ENCODE measurements around the gene SHISAL1.

SHISAL1 gene

DNA sequence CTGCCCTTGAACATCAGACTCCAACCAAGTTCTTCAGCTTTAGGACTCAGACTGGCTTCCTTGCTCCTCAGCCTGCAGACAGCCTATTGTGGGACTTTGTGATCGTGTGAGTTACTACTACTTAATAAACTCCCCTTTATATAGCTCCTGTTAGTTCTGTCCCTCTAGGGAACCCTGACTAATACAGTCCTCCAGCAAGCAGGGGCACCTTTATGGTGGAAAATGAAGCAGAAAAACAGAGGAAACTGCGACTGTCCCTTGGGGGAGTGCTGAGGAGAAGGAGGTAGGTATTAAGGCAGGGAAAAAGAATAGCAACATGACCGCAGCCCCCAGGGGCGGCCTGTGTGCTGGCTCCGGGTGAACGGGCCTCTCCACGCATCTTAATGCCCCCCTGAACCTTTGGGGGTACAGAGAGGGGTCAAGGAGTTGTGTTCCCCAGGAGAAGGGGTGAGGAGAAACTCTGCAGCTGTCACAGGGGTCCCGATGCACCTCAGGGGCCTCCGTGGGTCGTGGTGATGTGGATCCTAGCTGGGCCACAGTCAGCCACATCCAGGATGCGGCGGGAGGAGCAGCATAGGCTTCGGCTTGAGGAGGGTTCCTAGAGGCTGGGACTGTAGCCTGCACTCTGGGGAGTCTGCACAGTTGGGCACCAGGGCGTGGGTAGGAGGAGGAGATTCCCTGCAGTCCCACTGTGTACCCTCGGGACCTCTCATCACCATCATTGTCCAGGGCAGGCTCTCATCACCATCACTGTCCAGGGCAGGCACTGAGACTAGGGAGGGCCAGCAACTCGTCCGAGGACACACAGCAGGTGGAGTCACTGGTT lies 34.3 kb downstream of the SHISAL1 start:
- no peak for DNase-seq (ENCODE audit: low read depth in 2 of 2)

DNA sequence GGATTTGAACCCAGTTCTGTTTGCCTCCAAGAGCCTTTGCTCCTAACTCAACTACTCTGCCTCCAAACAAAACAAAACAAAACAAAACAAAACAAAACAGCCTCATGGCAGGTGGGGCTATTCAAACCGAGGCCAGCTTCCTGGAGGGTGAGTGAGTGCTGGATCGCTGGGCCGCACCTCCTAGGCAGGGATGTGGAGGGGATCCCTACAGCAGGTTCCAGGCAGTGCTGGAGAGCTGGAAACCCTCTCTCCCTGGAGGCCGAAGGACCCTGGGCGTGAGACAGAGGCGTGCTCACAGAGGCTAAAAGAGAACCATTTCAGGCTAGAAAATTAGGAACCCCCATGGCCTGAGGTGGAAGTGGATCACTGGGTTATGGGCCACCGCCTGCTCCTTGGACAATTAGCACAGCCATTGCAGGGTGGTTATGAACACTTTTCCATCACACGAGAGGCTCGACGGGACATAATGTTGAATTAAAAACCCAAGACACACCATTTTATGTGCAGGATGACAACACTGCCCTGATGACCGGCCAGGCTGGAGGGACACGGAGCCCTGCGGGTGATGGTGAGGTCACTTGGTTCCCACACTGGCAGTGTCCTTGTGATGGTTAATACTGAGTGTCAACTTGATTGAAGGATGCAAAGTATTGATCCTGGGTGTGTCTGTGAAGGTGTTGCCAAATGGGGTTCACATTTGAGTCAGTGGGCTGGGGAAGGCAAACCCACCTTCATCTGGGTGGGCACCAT lies 35.2 kb downstream of the SHISAL1 start:
- DNase-seq (ENCODE audit: low read depth in 2 of 2) = no peak

DNA sequence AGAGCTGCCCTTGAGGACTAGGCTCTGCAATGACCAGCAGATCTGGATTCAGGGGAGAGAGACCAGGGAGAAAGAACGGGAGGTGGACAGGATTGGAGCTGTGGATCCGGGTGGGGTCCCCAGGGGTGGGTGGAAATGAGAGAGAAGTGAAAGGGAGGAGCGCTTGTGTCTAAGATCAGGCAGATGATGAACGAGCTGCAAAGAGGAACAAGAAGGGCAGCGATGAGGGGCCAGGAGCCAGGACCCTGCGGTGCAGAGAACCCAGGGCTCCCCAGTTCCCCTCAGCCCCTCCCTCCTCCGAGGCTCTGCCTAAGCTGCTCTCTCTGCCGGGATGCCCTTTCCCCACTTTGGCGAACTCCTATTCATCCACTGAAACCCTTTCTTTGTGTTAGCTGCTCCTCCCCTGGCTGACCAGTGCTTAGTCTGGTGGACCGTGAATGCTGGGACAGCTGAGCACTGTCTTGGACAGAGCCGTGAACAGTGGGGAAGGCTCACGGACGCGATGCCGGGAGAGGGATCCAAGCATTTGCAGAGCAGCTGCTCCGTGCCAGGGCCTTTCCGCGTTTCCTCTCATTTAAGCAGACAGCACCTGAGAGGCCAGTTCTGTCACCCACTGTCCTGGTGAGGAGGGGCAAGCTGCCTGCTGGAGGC lies 35.9 kb downstream of the SHISAL1 start:
- DNase-seq (ENCODE audit: low read depth in 2 of 2) = no peak

DNA sequence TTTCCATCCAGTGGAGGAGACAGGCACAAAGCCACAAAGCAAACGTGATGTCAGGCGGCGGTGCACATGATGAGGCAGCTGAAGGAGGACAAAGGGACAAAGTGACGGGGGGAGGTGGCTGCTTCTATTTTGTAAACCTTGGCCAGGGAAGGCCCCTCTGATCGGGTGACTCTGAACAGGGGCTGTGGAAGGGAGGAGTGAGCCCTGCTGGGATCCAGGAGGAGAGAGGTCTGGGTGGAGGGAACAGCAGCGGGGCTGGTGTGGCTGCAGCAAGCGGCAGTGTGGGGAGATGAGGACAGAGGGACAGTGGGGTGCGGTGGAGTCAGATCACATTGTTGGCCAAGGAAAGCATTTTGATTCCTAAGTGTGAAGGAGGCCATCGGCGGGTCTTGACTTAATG lies 36.7 kb downstream of the SHISAL1 start:
- DNase-seq (ENCODE audit: low read depth in 2 of 2) = no peak

DNA sequence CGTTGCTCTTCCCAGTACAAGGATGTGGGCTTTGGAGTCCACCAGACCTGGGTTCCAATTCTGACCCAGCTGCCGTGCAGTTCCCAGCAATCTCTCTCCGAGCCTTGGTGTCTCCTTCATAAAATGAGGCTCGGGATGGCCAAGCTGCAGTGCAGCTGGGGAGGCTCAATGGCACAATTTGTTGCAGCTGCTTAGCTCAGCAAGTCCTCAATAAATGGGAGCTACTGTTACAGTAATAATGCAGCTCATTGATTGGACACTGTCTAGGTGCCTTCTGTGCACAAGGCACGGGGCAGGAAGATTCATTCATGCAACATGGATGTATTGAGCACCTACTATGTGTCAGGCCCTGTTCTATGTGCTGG lies 37.1 kb downstream of the SHISAL1 start:
- DNase-seq (ENCODE audit: low read depth in 2 of 2) = no peak

DNA sequence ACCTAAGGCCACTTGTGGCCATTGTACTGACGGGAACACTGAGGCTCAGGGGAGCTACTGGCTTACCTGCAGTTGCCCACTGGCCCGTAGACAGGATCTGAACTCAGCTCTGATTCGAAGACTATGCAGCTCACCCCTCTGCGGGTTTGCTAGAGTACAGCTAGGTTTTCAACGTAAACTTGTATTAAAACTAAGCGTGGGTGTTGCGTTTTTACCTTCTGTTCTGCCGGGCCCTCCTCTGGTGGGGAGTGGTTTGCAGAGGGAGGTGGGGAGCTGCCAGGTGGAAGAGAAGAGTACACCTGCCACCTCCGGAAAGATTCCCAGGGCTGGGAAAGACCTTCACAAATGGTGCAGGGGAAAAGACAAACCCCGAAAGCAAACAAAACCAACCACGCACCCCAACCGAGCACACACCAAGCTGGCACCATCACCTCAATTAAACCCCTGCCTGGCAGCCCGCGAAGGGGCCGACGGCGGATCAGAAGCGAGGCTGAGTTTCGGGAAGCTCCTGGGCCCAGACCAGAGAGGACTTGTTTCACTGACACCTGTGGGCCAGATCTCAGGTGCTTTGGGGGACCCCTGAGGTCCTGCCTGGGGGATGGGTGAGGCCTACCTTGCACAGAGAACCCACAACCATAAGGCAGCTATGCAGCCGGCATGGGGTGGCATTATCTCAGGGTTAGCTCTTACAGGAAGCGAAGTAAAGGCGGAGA lies 37.7 kb downstream of the SHISAL1 start:
- DNase-seq (ENCODE audit: low read depth in 2 of 2) = no peak

DNA sequence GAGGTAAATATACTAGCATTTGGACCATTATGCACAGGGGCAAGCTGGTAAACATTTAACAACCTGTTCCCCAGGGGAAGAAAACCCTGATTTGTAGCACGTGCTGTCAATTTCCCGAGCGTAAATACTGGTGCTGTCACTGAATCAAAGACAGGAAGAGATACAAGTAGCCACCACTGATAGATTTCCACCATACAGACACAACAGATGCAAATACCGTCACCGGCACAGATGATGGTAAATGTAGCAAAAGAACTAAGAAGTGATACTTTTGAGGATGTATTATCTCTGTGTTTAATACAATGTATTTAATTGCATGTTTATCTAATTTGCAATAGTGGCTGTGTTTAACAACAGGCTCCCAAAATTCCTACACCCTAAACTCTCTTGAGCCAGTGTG lies 39.6 kb downstream of the SHISAL1 start:
- DNase-seq (ENCODE audit: low read depth in 2 of 2) = no peak

DNA sequence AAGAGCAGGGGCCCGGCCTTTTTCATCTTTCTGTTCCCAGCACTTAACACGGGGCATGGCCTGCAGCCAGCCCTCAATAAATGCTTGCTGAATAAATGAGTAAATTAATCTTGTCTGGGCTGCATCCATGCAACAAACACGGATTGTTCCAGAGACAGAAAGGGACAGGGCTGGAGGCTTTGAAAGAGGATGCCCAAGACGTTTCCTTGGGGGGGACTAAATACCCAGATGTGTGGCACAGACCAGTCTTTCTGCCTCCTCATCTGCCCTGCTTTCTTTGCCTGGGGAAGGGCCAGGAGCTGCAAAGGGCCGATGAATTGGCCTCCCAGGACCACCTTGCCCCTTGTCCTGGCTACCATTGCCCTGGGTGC lies 40.4 kb downstream of the SHISAL1 start:
- DNase-seq (ENCODE audit: low read depth in 2 of 2) = no peak

DNA sequence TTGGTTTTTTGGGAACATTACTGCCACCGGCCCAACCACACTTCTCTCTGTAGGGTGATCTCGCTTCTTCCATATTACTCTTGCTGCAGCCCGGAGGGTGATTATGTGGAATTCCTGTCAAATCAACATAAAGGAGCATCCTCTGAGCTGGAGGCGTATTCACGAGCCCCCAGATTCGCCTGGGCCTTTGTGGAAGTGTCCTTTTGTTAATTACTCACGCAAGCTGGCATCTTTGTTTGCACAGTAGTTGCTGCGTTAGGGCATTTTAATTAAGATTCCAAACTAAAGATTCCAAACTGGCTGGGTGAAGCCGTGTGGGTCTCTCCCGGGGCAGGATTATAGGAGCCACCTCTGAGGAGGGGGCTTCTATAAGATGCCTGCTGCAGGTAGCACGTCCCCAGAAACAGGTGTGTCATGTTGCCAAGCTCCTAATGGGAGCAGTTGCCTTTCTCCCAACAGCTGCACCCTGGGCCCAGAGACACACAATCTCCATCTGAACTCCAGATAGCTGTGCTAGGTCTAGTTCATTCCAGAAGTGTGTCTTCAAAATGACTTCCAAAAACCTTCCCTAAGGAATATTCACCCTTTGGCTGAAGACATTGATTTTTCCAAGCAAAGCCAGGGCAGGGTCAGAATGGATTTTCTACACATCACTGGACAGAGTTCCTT lies 40.9 kb downstream of the SHISAL1 start:
- no peak for DNase-seq (ENCODE audit: low read depth in 2 of 2)

DNA sequence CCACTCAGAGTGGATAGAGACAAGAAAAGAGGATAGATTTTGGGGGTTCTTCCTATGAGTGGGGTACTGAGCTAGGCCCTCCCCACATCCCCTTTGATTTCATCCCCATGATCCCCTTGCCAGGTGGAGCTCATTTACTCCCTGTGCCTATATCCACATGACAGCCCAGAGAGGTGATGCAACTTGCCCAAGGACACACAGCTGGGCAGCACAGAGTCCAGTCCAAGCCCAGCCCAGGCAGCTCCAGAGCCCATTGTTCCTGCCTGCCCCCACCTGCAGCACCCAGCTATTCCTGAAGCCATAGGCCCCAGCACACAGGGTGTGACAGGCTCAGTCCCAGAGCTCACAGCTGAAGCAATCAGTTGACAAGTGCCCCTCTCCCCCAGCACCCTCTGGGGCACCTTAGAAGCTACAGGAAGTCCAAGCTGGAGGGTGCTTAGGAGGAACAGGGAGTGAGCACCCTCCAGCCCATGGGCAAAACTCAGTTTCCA lies 41.7 kb downstream of the SHISAL1 start:
- no peak for DNase-seq (ENCODE audit: low read depth in 2 of 2)

DNA sequence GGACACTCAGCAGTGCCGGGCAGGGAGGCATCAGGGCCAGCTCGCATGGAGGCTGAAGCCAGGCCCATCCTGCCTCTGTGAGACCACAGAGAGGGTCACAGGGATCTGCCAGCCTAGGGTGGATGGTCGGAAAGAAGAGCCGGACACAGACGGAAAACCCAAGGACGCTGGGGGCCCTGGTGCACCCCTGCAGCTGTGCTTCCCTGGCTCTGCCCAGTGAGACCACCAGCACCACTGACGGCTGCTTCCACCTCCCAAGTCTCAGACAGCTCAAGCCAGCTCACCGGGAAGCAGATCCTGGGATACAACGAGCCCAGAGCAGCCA lies 42.2 kb downstream of the SHISAL1 start:
- no peak for DNase-seq (ENCODE audit: low read depth in 2 of 2)

DNA sequence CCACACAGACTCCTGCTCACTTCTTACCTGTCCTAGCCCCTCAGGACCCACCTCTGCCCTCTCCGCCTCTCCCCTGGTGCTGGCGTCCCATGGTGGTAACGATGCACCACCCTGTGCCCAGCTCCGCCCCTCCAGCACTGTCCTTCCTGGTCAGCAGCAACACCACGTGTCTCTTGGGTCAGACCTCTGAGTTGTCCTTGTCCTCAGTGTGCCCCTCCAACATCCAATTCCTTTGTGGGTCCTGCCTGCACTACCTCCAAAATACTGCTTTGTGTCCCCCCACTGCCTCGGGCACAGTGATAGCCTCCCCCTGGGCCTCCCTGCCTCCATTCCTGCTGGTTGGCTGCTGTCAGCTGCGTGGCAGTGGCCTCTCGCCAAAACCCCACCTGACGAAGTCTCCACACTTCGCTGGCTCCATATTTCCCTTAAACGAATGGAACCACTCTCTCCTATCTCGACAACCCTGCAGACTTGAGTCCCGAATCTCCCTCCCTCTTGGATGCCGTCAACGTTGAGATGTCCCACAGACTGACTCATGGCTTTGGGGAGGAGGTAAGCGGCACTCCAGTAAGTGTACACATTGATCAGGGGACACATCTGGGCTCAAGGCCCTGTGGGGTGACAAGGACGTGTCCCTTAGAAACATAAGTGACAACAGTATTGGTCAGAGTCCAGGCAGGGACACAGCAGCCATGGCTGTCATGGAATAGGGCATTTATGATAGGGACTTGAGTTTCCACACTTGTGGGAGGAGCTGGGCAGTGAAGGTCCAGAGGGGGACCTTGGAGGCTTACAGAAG lies 42.8 kb downstream of the SHISAL1 start:
- no peak for DNase-seq (ENCODE audit: low read depth in 2 of 2)

DNA sequence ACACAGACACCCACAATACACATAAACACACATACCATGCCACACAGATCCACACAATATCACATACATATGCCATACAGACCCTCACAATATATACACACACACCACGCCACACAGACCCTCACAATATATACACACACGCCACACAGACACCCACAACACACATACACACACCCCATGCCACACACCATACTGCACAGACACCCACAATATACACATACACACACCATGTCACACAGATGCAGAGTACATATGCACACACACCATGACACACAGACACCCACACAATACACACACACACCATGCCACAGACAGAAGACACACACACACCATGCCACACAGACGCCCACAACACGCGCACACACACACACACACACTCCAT lies 43.6 kb downstream of the SHISAL1 start:
- no peak for DNase-seq (ENCODE audit: low read depth in 2 of 2)

DNA sequence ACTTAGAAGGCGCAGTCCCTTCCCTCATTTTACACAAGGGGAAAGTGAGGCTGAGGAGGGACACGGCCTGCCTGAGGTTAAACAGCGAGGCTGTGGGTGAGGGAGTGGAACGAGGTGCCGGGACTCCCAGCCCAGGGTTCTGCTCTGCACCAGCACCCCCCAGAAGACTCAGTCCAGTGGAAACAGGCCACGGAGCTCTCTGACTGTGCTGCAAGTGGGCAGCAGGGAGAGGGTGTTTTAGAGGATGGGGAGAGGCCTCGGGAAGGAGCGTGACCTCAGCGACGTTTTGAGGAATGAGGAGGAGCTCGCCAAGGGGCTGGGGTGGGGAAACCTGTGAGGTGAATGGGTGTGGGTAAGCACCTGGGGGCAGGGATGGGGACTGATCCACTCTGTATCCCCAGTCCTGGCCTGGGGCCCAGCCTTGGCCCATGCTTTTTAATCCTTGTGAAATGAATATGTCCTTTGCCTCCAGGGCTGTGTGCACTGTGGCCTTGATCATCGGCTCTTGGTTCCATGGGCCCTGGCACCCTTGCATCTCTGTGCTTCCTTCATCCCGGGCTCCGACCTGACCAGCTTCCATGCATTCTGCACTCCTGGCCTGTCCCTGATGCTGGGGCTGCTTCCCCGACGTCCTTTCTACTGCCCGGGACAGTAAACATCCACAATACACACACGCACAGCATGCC lies 44.2 kb downstream of the SHISAL1 start:
- no peak for DNase-seq (ENCODE audit: low read depth in 2 of 2)

DNA sequence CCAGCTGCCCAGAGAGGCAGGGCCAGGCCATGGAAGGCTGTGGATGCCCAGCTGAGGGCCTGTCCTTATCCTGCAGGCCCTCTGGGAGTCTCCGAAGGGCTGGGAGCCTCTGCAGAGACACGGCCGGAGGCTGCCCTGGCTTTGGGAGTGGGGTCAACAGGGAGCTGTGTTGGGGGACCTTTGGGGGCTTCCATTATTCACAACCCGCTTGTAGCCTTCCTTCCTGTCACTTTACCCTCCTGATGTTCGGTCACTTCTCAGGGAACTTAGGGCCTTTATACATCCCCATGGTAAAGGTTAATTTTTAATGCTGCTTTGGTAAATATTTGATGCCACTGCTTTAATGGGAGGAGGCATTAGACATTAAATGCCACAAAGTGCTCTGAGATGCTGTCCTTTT lies 44.9 kb downstream of the SHISAL1 start:
- DNase-seq (ENCODE audit: low read depth in 2 of 2) = no peak

DNA sequence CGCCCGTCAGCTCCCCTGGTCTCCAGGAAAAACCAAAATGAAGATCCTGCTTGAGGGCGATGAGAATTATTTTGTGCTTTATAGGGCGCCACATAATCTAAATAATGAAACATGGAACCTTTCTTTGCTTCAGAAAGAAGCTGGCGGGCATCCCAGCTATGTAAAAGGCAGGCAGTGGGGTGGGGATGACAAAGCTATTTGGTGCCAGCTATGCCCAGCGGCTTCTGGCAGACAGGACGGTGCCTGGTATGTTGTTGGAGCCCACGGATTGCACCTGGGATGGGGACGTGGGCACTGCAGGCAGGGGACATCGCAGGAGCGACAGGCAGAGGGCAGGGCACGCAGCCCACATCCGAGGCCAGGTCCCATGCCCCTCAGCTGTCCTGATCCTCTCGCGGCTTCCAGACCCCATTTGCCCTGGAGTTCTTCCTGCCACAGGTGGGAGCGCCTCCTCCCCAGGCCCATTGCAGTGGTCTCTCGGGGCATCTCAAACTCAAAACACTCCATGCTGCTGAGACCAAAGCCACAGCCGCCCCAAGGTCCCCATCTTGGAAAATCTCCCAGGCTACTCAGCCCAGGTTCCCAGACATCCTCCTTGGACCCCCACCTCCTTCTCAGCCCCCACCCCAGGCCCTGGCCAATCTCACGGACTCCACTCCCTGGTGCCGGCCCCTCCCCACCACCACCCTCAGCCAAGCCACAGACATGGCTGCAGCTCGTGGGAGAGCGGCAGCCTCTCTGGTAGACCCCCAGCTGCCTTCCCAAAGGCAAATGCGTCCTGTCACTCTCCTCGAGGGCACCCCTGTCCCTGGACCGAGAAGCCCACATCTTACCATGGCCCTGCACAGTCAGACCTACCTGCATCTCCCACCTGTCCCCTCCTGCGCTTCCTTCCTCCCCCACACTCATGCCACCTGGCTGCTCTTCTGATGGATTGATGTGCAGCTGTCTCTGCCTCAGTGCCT lies 45.7 kb downstream of the SHISAL1 start:
- DNase-seq (ENCODE audit: low read depth in 2 of 2) = no peak

DNA sequence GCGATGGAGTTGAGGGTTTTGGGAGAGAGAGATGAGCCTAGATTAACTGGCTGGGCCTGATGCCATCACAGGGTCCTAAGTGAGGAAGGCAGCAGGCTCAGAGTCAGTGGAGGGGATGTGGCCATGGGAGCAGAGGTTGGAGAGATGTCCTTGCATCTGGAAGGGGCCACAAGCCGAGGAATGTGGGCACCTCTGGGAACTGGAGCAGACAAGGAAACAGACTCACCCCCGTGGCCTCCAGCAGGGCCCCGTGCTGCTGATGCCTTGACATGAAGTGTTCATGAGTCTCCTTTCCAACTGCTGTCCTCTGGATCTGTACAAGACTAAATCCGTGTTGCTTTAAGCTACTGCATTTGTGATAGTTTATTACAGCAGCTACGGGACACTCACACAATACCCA lies 49.2 kb downstream of the SHISAL1 start:
- no peak for DNase-seq (ENCODE audit: low read depth in 2 of 2)

DNA sequence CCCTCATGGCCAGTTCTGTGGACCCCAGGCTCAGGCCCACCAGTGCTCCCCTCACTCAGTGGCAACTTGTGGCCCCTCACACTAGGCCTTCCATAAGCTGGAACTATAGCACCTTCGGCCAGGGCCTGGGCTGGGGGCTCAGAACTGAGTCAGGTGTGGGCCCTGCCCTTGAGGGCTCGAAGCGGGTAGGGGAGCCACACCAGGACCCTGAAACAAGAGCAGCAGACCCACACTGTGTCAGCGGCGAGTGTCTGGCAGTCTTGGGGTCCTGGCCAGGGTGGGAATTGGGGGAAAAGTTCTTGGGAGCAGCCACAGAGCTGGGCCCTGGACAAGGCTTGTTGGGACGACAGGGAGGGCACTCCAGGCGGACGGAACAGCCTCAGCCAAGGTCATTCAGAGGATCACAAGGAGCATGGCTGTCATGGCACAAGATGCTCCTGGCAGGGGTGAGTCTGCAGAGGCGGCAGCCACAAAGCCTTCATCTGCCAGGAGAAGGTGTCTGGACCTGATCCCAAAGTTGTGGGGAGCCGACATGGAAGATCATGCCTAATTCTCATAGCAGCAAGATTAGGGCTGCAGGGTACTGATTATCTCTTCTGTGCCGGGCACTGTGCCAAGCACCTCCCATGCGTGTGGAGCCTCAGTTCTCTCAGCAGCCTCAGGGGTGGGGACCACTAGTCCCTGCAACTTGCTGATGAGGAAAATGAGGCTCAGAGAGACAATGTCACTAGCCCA lies 50.7 kb downstream of the SHISAL1 start:
- DNase-seq (ENCODE audit: low read depth in 2 of 2) = no peak

Measured in stimulated activated CD8-positive, alpha-beta memory T cell treated with anti-CD3 and anti-CD28 coated beads, Interleukin-2, amount 100 ng/mL, for 1 hour (primary cell).